ENCODE measurements around the gene TMC1. TPM values are rescaled to one million over a fixed set of nuclear protein-coding genes. Genes with fewer than 3 reads are reported as not detected.

The TMC1 gene
- total RNA-seq, 1 donor: 0.36 TPM

DNA sequence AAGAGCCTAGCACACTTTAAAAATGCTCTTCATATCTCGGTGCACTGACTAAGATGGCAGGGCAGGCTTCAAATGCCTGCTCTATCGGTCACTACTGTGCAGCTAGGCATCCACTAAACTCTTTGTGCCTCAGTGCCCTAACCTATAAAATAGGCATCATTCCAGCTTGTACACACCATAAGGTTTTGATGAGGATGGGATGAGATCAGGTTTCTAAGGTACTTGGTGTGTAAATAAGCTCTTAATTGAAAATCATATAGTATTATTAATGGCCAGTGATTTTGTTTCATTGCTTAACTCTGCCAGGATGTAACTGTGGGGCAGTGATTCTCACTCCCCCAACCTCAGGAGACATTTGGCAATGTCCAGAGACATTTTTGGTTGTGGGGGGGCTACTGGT, 352.9 kb downstream of the TMC1 start:
- no peak for DNase-seq (ENCODE audit: low read depth)
- H3K4me3 ChIP-seq (ENCODE audit: low read depth, low read length): no peak overlapping the region
- TF ChIP-seq, protein P1, sequence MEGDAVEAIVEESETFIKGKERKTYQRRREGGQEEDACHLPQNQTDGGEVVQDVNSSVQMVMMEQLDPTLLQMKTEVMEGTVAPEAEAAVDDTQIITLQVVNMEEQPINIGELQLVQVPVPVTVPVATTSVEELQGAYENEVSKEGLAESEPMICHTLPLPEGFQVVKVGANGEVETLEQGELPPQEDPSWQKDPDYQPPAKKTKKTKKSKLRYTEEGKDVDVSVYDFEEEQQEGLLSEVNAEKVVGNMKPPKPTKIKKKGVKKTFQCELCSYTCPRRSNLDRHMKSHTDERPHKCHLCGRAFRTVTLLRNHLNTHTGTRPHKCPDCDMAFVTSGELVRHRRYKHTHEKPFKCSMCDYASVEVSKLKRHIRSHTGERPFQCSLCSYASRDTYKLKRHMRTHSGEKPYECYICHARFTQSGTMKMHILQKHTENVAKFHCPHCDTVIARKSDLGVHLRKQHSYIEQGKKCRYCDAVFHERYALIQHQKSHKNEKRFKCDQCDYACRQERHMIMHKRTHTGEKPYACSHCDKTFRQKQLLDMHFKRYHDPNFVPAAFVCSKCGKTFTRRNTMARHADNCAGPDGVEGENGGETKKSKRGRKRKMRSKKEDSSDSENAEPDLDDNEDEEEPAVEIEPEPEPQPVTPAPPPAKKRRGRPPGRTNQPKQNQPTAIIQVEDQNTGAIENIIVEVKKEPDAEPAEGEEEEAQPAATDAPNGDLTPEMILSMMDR (IDR thresholded peaks at IDR 0.05; ENCODE audit: insufficient read depth, low read length): no peak

DNA sequence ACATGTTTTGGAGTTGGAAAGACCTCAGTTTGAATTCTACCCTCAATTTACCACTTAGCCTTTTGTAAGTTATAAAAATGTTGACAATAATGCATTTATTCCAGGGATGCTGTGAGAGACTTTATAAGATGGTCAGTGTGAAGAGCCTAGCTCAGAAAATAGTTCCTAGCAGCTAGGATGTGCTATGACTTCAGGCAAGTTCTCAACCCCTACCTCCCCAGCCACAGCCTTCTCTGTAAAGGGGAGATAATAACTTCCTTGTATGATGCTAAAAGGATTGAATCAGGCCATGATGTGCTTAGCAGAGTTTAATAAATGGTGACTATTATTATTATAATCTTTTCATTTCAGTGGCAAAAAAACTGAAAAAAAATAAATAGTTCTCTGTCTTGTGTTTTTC, 353.8 kb downstream of the TMC1 start:
- no peak overlapping the region for H3K4me3 ChIP-seq (ENCODE audit: low read depth, low read length)
- no peak for DNase-seq (ENCODE audit: low read depth)

DNA sequence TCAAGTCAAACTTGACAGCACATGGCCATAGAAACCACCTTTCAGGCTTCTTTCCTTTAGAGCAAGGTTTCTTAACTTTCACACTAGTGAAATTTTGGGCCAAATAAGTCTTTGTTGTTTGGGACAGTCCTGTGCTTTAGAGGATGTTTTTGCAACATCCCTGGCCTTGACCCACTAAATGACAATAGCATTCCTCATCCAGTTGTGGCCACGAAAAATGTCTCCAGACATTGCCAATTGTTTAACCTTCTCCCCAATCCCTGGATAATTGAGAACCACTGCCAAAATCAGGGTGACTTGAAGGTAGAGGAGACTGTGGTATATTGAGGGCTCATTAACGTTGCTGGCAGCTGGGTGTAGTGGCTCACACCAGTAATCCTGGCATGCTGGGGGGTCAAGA, 359.4 kb downstream of the TMC1 start:
- no peak for DNase-seq (ENCODE audit: low read depth)
- TF ChIP-seq, protein P1 (IDR thresholded peaks at IDR 0.05; ENCODE audit: insufficient read depth, low read length): no peak
- H3K4me3 ChIP-seq (ENCODE audit: low read depth, low read length): no peak overlapping the region

More for the DNA sequence above, 353.8 kb downstream of the TMC1 start:
- TF ChIP-seq, protein P1 (IDR thresholded peaks at IDR 0.05; ENCODE audit: insufficient read depth, low read length): no peak

GRCh38 chr9:72882117-72882775, 360.8 kb downstream of the TMC1 start:
- TF ChIP-seq, protein P1 (IDR thresholded peaks at IDR 0.05; ENCODE audit: insufficient read depth, low read length): no peak
- H3K4me3 ChIP-seq (ENCODE audit: low read depth, low read length): no peak overlapping the region
- DNase-seq (ENCODE audit: low read depth): no peak

DNA sequence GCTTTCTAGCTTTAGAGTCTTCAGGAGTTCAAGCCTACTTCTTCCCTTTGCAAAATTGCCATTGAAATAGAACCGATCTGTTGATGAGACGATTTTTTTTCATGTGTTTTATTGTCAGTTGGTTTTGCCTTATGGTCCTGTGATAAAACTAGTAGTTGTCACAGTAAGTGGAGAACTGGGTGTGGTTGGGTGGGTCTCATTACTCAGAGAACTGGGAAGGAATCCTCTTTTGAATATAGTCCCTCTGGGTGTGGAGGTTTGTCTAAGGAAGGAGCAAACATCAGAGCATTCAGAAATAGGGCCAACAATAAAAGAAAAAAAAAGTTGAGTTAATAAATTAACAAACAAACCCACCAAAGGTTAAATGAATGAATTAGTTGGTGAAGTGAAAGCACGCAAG, 362.5 kb downstream of the TMC1 start:
- TF ChIP-seq, protein P1 (IDR thresholded peaks at IDR 0.05; ENCODE audit: insufficient read depth, low read length): no peak
- DNase-seq (ENCODE audit: low read depth): no peak
- H3K4me3 ChIP-seq (ENCODE audit: low read depth, low read length): no peak overlapping the region

DNA sequence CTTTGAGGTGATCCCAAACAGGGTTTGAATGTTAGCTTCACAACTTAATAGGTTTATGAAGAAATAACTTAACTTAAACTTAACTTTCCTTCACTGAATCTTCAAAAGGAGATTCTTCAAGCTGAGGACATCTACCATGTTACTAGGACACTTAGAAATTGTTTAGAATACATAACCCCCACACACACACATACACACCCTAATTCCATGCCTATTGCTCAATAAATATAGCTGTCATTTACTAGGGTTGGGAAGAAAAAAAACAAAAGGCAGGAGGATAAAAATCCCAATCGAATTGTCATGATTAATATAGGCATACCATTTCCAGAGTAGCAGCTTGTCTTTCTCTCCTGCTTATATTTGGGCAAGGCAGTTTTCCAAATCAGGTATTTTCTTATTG, 363.1 kb downstream of the TMC1 start:
- no peak overlapping the region for H3K4me3 ChIP-seq (ENCODE audit: low read depth, low read length)
- DNase-seq (ENCODE audit: low read depth): no peak
- TF ChIP-seq, protein P1 (IDR thresholded peaks at IDR 0.05; ENCODE audit: insufficient read depth, low read length): no peak

Other genes with a start within 250 kb of the TMC1 start
- 112 and 132 TPM in 2 replicates for gene ZFAND5, start 156.4 kb upstream of the TMC1 start, total RNA-seq (ENCODE audit: low replicate concordance)

Measured in fibroblast of the aortic adventitia (primary cell).